ENCODE measurements around the gene RIMBP2. TPM values are rescaled to one million over a fixed set of nuclear protein-coding genes. Genes with fewer than 3 reads are reported as not detected.

RIMBP2 gene
- total RNA-seq, 1 donor from 2014 or later, result 0.99 TPM

- no peak overlapping the region for H3K4me2 ChIP-seq
- no peak overlapping the region for H3K9ac ChIP-seq
- Mint-ChIP-seq H3K27me3 (ENCODE audit: insufficient read depth, low read depth) (peaks cover 9% of the 10 kb centered on the region), H3K27ac (no peak overlapping the region), H3K4me1 (peaks cover 30% of the 10 kb centered on the region), H3K4me3 (no peak overlapping the region), H3K36me3 (no peaks in the 10 kb centered on the region), H3K9me3 (peaks cover 20% of the 10 kb centered on the region)
- no peaks in the 10 kb centered on the region for H4K20me1 ChIP-seq (ENCODE audit: low read depth)
- no peaks in the 10 kb centered on the region for H3K79me2 ChIP-seq (ENCODE audit: low read depth)
- TF ChIP-seq EZH2 (IDR thresholded peaks at IDR 0.05) (no peak), EZH2phosphoT487 (IDR thresholded peaks at IDR 0.05) (no peak), CTCF (IDR thresholded peaks at IDR 0.05) (no peak)
- H3K4me3 ChIP-seq, result no peak overlapping the region
- no peak overlapping the region for H2AFZ ChIP-seq (replicated peaks)
- no peaks in the 10 kb centered on the region for H3K4me1 ChIP-seq
- H3K27me3 ChIP-seq, result no peaks in the 10 kb centered on the region
- no peaks in the 10 kb centered on the region for H3F3A ChIP-seq (ENCODE audit: low read depth)
- DNase-seq (ENCODE audit: low spot score), result no peak
- no peak overlapping the region for H3K27ac ChIP-seq
- peaks cover 7% of the 10 kb centered on the region for H3K9me3 ChIP-seq (ENCODE audit: low read depth)
- H3K36me3 ChIP-seq, result no peaks in the 10 kb centered on the region
Observed at GRCh38 chr12:130562716-130563115, 153.4 kb downstream of the RIMBP2 start.

- no peak overlapping the region for H3K4me2 ChIP-seq
- Mint-ChIP-seq H3K36me3 (no peaks in the 10 kb centered on the region), H3K4me3 (no peak overlapping the region), H3K27me3 (ENCODE audit: insufficient read depth, low read depth) (peaks cover 9% of the 10 kb centered on the region), H3K4me1 (peaks cover 34% of the 10 kb centered on the region), H3K9me3 (peaks cover 8% of the 10 kb centered on the region), H3K27ac (no peak overlapping the region)
- peaks cover 2% of the 10 kb centered on the region for H3K9me3 ChIP-seq (ENCODE audit: low read depth)
- no peak overlapping the region for H2AFZ ChIP-seq (replicated peaks)
- H3F3A ChIP-seq (ENCODE audit: low read depth), result no peaks in the 10 kb centered on the region
- no peak overlapping the region for H3K4me3 ChIP-seq
- no peak overlapping the region for H3K9ac ChIP-seq
- no peak overlapping the region for H3K27ac ChIP-seq
- no peaks in the 10 kb centered on the region for H3K27me3 ChIP-seq
- H3K36me3 ChIP-seq, result no peaks in the 10 kb centered on the region
- no peaks in the 10 kb centered on the region for H3K79me2 ChIP-seq (ENCODE audit: low read depth)
- no peaks in the 10 kb centered on the region for H3K4me1 ChIP-seq
- H4K20me1 ChIP-seq (ENCODE audit: low read depth), result no peaks in the 10 kb centered on the region
- TF ChIP-seq EZH2 (IDR thresholded peaks at IDR 0.05), result no peak
- TF ChIP-seq CTCF (IDR thresholded peaks at IDR 0.05), result no peak
- TF ChIP-seq EZH2phosphoT487 (IDR thresholded peaks at IDR 0.05), result no peak
- no peak for DNase-seq (ENCODE audit: low spot score)
Observed at GRCh38 chr12:130560321-130560720, 155.8 kb downstream of the RIMBP2 start.

- TF ChIP-seq CTCF (IDR thresholded peaks at IDR 0.05), result no peak
- TF ChIP-seq EZH2phosphoT487 (IDR thresholded peaks at IDR 0.05), result no peak
- TF ChIP-seq EZH2 (IDR thresholded peaks at IDR 0.05), result no peak
- Histone ChIP-seq H3K27me3 (no peaks in the 10 kb centered on the region), H3K4me2 (no peak overlapping the region), H3F3A (ENCODE audit: low read depth) (no peaks in the 10 kb centered on the region), H3K9me3 (ENCODE audit: low read depth) (no peaks in the 10 kb centered on the region), H3K79me2 (ENCODE audit: low read depth) (no peaks in the 10 kb centered on the region), H3K4me3 (no peak overlapping the region), H3K4me1 (no peaks in the 10 kb centered on the region), H3K9ac (no peak overlapping the region), H4K20me1 (ENCODE audit: low read depth) (no peaks in the 10 kb centered on the region), H3K36me3 (no peaks in the 10 kb centered on the region), H2AFZ (replicated peaks) (no peak overlapping the region), H3K27ac (no peak overlapping the region)
- Mint-ChIP-seq H3K27ac (no peak overlapping the region), H3K9me3 (peaks cover 8% of the 10 kb centered on the region), H3K4me1 (peaks cover 34% of the 10 kb centered on the region), H3K36me3 (no peaks in the 10 kb centered on the region), H3K4me3 (no peak overlapping the region), H3K27me3 (ENCODE audit: insufficient read depth, low read depth) (peaks cover 9% of the 10 kb centered on the region)
- DNase-seq (ENCODE audit: low spot score), result no peak
Observed at GRCh38 chr12:130559806-130560205, 156.3 kb downstream of the RIMBP2 start.
